K562 (cell line): ENCODE results near the gene DNAH9. TPM values are rescaled to one million over a fixed set of nuclear protein-coding genes. Genes with fewer than 3 reads are reported as not detected.

Experiments used
- ATAC-seq: fragments of 200-7000 bp; cut with Tn5 transposase; 3 replicates; pipeline ENCODE4 v1.9.1; 2020; ENCODE audit warnings: moderate library complexity
- BruUV-seq: library from RNA; stranded (reverse); fragments of 400-500 nt; replicated peaks from 2 replicates; lab custom pipeline; 2021; lab: Mats Ljungman, UMichigan
- CTCF ChIA-PET: fragments of 300-600 bp; formaldehyde crosslinking; extraction: SDS; loops from one replicate; lab custom pipeline; 2021; ENCODE audit warnings: low intra/inter-chr PET ratio; lab: Yijun Ruan, JAX
- POLR2A ChIA-PET: fragments of 300-600, 350-650 bp; sonication (Branson Sonifier 250); formaldehyde crosslinking; extraction: SDS; loops from one replicate; lab custom pipeline; 2021; ENCODE audit warnings: antibody characterized with exemption, inconsistent platforms; lab: Yijun Ruan, JAX
- DNase-seq, 4 experiments: peaks; one replicate each; pipeline versions ENCODE4 v3.0.0 to v3.0.0-alpha.2; 2011 to 2018; ENCODE audit warnings: low spot score in 3 of 4, mixed read lengths in 3 of 4; ENCODE audit errors: extremely low read depth in 1 of 4
- FAIRE-seq: peaks from 2 replicates; lab custom pipeline; 2011; peaks lifted over from hg19 to GRCh38; lab: Jason Lieb, UNC
- H2AFZ ChIP-seq: 2 replicates; pipeline ENCODE4 v1.6.0; 2011; ENCODE audit warnings: low read depth, low read length, control low read depth, inconsistent platforms
- H3K27ac ChIP-seq: fragments of 200-600 bp; 3 replicates; pipeline ENCODE4 v1.8.0; 2011; ENCODE audit warnings: low read depth, mild to moderate bottlenecking, control low read depth, inconsistent platforms, low read length, moderate library complexity, mixed read lengths; ENCODE audit errors: extremely low read depth
- H3K27me3 ChIP-seq, 2 experiments: fragments of 300-600 bp in 1 of 2; 2 replicates in 1 of 2; 3 replicates in 1 of 2; pipeline versions ENCODE4 v1.6.0 to v1.8.0; 2011; ENCODE audit warnings: inconsistent platforms in 2 of 2, low read length in 2 of 2, mild to moderate bottlenecking in 1 of 2, mixed read lengths in 1 of 2, moderate library complexity in 1 of 2; ENCODE audit not compliant: control insufficient read depth in 2 of 2, insufficient read depth in 2 of 2
- H3K36me3 ChIP-seq: fragments of 300-600 bp; 3 replicates; pipeline ENCODE4 v1.8.0; 2011; ENCODE audit warnings: mild to moderate bottlenecking, low read length, inconsistent platforms; ENCODE audit not compliant: control insufficient read depth, insufficient read depth
- H3K4me1 ChIP-seq, 2 experiments: fragments of 200-600 bp in 1 of 2; replicated peaks in 1 of 2; 2 replicates in 1 of 2; 3 replicates in 1 of 2; pipeline versions ENCODE4 v1.5.1 to v1.8.0; 2011; ENCODE audit warnings: inconsistent platforms in 2 of 2, low read length in 2 of 2, mild to moderate bottlenecking in 1 of 2, mixed read lengths in 1 of 2, moderate library complexity in 1 of 2; ENCODE audit not compliant: control insufficient read depth in 2 of 2, insufficient read depth in 2 of 2
- H3K4me2 ChIP-seq: 2 replicates; pipeline ENCODE4 v1.6.1; 2011; ENCODE audit warnings: low read length, control low read depth, inconsistent platforms, mixed read lengths; ENCODE audit not compliant: insufficient read depth
- H3K4me3 ChIP-seq: fragments of 200-600 bp; sonication (generic), shearing (Covaris generic); 2 replicates; pipeline ENCODE4 v1.5.1; 2016; ENCODE audit warnings: control low read depth, inconsistent platforms
- H3K79me2 ChIP-seq: fragments of 200-600 bp; 3 replicates; pipeline ENCODE4 v1.8.0; 2011; ENCODE audit warnings: low read length, inconsistent platforms; ENCODE audit not compliant: control insufficient read depth, insufficient read depth
- H3K9ac ChIP-seq, 2 experiments: 2 replicates each; pipeline versions ENCODE4 v1.6.0 to v1.6.1; 2011; ENCODE audit warnings: low read depth in 2 of 2, low read length in 2 of 2, control low read depth in 1 of 2, inconsistent platforms in 1 of 2, mild to moderate bottlenecking in 1 of 2, mixed read lengths in 1 of 2; ENCODE audit not compliant: insufficient read depth in 1 of 2
- H3K9me1 ChIP-seq: one replicate; pipeline ENCODE4 v1.6.0; 2011; ENCODE audit warnings: inconsistent platforms, mild to moderate bottlenecking, low read length, moderate library complexity; ENCODE audit not compliant: control insufficient read depth, insufficient read depth
- H3K9me3 ChIP-seq: replicated peaks from 2 replicates; pipeline ENCODE4 v1.5.1; 2011; ENCODE audit warnings: low read depth, low read length, inconsistent platforms; ENCODE audit not compliant: control insufficient read depth, insufficient read depth
- H4K20me1 ChIP-seq: replicated peaks from 2 replicates; pipeline ENCODE4 v1.6.1; 2011; ENCODE audit warnings: low read length, inconsistent platforms, mixed read lengths; ENCODE audit not compliant: control insufficient read depth, insufficient read depth
- MAZ ChIP-seq, 2 experiments: fragments of 450-650 bp in 1 of 2; sonication (generic) in 1 of 2; formaldehyde crosslinking; IDR thresholded peaks in 1 of 2; conservative IDR thresholded peaks in 1 of 2; 2 replicates each; pipeline versions ENCODE4 v1.4.0 to v1.5.0; 2020; ENCODE audit warnings: mild to moderate bottlenecking in 1 of 2, missing genetic modification reagents in 1 of 2
- WGBS: fragments of 100-300 bp; shearing (Covaris generic); methylation state at CpG from one replicate; pipeline ENCODE4 v1.1.6; 2016; ENCODE audit warnings: low coverage, mixed read lengths; ENCODE audit not compliant: insufficient coverage; ENCODE audit errors: missing lambda C conversion rate; 5-methylcytosine and 5-hydroxymethylcytosine counted together
- in situ Hi-C: fragments of 300-500 bp; cut with MboI; formaldehyde crosslinking; loops from 4 replicates; pipeline ENCODE4 v1.15.0; 2018; ENCODE audit warnings: inconsistent platforms, mixed read lengths
- intact Hi-C: fragments of 100-400 bp; cut with micrococcal nuclease; formaldehyde crosslinking; loops from 2 replicates; pipeline ENCODE4 v1.14.2; 2022
- polyA plus RNA-seq, 8 experiments: library from polyadenylated mRNA; depleted of rRNA in 4 of 8; stranded (reverse) in 5 of 8; unstranded in 3 of 8; fragments of >200 nt; fragmentation: Nextera tagmentation in 2 of 8; fragmentation: Illumina TruSeq in 1 of 8; extraction: Ambion mirVana in 2 of 8; extraction: Trizol in 1 of 8; gene quantifications; 2 replicates each; pipeline versions ENCODE4 v1.2.1 to v1.2.3, GENCODE V29; 2011 to 2014; ENCODE audit warnings: inconsistent platforms in 1 of 8, missing spikeins in 1 of 8
- total RNA-seq, 7 experiments: library from RNA; depleted of rRNA in 6 of 7; stranded (reverse); fragments of >200 nt in 6 of 7; fragmentation: Illumina TruSeq in 2 of 7; extraction: Trizol in 2 of 7; gene quantifications; 2 replicates each; pipeline versions ENCODE4 v1.2.1 to v1.2.3, GENCODE V29; 2011 to 2021; ENCODE audit warnings: low replicate concordance in 1 of 7
- TF ChIP-seq, protein P1 (sequence below): sonication (generic); formaldehyde crosslinking; IDR thresholded peaks from 2 replicates; pipeline ENCODE4 v1.8.0; 2022; ENCODE audit warnings: mild to moderate bottlenecking, missing genetic modification reagents, borderline replicate concordance
- TF ChIP-seq, protein P2 (sequence below): sonication (generic); formaldehyde crosslinking; IDR thresholded peaks from 2 replicates; pipeline ENCODE4 v1.8.0; 2022; ENCODE audit warnings: mild to moderate bottlenecking, missing genetic modification reagents

Gene DNAH9
- total and polyA plus RNA-seq, 9 of the 15 experiments (the other 6 are each of a cell fraction or from before 2014, with no cell fraction given) = not detected

DNA sequence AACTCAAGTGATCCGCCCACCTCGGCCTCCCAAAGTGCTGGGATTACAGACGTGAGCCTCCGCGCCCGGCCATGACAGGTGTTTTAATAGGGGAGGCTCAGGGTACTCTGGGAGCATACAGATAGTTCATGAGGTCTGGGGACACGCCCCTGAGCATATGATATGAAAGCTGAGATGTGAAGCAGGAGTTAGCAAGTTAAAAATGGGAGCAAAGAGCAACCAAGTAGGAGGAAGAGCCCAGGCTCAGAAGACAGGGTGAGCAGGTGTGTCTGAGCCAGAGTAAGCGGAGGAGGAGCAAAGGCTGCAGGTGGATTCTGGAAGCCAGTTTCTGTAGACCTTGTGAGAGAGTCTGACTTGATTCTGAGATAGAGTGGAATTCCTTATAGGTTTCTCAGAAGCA lies 103.6 kb downstream of the DNAH9 start:
- POLR2A ChIA-PET = no interaction called here
- no peaks in the 10 kb centered on the region for H3K9me3 ChIP-seq
- TF ChIP-seq, protein P1, sequence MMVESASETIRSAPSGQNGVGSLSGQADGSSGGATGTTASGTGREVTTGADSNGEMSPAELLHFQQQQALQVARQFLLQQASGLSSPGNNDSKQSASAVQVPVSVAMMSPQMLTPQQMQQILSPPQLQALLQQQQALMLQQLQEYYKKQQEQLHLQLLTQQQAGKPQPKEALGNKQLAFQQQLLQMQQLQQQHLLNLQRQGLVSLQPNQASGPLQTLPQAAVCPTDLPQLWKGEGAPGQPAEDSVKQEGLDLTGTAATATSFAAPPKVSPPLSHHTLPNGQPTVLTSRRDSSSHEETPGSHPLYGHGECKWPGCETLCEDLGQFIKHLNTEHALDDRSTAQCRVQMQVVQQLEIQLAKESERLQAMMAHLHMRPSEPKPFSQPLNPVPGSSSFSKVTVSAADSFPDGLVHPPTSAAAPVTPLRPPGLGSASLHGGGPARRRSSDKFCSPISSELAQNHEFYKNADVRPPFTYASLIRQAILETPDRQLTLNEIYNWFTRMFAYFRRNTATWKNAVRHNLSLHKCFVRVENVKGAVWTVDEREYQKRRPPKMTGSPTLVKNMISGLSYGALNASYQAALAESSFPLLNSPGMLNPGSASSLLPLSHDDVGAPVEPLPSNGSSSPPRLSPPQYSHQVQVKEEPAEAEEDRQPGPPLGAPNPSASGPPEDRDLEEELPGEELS (CRISPR knock-in tag) = no peak
- TF ChIP-seq, protein P2, sequence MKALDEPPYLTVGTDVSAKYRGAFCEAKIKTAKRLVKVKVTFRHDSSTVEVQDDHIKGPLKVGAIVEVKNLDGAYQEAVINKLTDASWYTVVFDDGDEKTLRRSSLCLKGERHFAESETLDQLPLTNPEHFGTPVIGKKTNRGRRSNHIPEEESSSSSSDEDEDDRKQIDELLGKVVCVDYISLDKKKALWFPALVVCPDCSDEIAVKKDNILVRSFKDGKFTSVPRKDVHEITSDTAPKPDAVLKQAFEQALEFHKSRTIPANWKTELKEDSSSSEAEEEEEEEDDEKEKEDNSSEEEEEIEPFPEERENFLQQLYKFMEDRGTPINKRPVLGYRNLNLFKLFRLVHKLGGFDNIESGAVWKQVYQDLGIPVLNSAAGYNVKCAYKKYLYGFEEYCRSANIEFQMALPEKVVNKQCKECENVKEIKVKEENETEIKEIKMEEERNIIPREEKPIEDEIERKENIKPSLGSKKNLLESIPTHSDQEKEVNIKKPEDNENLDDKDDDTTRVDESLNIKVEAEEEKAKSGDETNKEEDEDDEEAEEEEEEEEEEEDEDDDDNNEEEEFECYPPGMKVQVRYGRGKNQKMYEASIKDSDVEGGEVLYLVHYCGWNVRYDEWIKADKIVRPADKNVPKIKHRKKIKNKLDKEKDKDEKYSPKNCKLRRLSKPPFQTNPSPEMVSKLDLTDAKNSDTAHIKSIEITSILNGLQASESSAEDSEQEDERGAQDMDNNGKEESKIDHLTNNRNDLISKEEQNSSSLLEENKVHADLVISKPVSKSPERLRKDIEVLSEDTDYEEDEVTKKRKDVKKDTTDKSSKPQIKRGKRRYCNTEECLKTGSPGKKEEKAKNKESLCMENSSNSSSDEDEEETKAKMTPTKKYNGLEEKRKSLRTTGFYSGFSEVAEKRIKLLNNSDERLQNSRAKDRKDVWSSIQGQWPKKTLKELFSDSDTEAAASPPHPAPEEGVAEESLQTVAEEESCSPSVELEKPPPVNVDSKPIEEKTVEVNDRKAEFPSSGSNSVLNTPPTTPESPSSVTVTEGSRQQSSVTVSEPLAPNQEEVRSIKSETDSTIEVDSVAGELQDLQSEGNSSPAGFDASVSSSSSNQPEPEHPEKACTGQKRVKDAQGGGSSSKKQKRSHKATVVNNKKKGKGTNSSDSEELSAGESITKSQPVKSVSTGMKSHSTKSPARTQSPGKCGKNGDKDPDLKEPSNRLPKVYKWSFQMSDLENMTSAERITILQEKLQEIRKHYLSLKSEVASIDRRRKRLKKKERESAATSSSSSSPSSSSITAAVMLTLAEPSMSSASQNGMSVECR = no peak
- TF ChIP-seq MAZ (CRISPR knock-in tag; conservative IDR thresholded peaks at IDR 0.05 in 1 of 2, IDR thresholded peaks at IDR 0.05 in 1 of 2) = no peak
- TF ChIP-seq, all 486 proteins: peak for 0
- ATAC-seq (no peak), FAIRE-seq (no peak), DNase-seq (no peak)
- Histone ChIP-seq H3K4me2 (no peak overlapping the region), H2AFZ (no peak overlapping the region), H3K4me1 (no peaks in the 10 kb centered on the region), H3K79me2 (no peaks in the 10 kb centered on the region), H4K20me1 (no peaks in the 10 kb centered on the region), H3K27me3 (no peaks in the 10 kb centered on the region; a peak in 1 of 5 replicates), H3K9ac (no peak overlapping the region), H3K9me1 (no peaks in the 10 kb centered on the region), H3K36me3 (no peaks in the 10 kb centered on the region), H3K4me3 (no peak overlapping the region), H3K27ac (no peak overlapping the region)
- intact Hi-C loops = no loop called here
- CTCF ChIA-PET = no interaction called here
- under 1% methylated on average over 8 of the region's 8 CpGs for WGBS
- no TSS peak for BruUV-seq
- in situ Hi-C loops = no loop called here
